ENCODE measurements around the gene FAM161B.
"Not testable (repeated sequence)": the region's sequence is repeated elsewhere in the genome, so short reads cannot be mapped to it uniquely, and the experiment has no call there.

The FAM161B gene

DNA sequence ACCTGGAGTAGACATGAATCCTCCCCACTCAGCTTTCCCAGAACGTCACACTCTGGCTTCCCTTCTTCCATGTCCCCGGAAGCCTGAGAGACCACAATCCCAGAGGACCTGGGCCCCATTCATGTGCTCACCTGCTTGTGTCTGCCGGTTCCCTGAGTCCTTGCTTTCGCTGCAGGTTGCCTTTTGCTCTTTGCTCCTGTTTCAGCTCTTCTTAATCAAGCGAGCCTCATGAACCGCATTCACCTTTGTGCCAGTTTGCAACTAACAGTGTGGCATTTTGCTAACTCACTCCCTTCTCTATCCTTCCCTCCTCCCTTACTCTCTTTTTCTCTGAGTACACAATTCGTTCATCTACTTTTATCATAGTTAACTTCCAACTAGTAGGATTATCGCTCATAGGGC, 46.1 kb upstream of the FAM161B start:
- H3K36me3 ChIP-seq (replicated peaks) = peaks cover 2% of the 10 kb centered on the region
- no peak overlapping the region for H3K4me3 ChIP-seq (ENCODE audit: low read depth, low read length)
- TF ChIP-seq, protein P1, sequence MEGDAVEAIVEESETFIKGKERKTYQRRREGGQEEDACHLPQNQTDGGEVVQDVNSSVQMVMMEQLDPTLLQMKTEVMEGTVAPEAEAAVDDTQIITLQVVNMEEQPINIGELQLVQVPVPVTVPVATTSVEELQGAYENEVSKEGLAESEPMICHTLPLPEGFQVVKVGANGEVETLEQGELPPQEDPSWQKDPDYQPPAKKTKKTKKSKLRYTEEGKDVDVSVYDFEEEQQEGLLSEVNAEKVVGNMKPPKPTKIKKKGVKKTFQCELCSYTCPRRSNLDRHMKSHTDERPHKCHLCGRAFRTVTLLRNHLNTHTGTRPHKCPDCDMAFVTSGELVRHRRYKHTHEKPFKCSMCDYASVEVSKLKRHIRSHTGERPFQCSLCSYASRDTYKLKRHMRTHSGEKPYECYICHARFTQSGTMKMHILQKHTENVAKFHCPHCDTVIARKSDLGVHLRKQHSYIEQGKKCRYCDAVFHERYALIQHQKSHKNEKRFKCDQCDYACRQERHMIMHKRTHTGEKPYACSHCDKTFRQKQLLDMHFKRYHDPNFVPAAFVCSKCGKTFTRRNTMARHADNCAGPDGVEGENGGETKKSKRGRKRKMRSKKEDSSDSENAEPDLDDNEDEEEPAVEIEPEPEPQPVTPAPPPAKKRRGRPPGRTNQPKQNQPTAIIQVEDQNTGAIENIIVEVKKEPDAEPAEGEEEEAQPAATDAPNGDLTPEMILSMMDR (IDR thresholded peaks at IDR 0.05; ENCODE audit: low read depth, low read length, missing control alignments) = no peak
- in situ Hi-C loops (cut with HindIII; ENCODE audit: low pct_ligation_motif_present, low sequenced_read_pairs) = no loop called here
- no peak overlapping the region for H3K27ac ChIP-seq
- no peaks in the 10 kb centered on the region for H3K27me3 ChIP-seq (replicated peaks)
- DNase-seq = no peak

DNA sequence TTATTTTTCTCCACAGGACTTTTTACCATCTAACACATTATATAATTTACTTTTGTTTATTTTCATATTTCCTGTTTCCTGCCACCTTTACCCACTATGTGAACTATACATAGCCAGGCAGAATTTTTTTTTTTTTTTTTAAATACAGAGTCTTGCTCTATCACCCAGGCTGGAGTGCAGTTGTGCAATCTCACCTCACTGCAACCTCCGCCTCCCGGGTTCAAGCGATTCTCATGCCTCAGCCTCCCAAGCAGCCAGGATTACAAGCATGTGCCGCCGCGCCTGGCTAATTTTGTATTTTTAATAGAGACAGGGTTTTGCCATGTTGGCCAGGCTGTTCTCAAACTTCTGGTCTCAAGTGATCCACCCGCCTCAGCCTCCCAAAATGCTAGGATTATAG, 45.0 kb upstream of the FAM161B start:
- in situ Hi-C loops (cut with HindIII; ENCODE audit: low pct_ligation_motif_present, low sequenced_read_pairs); H3K4me3 ChIP-seq (ENCODE audit: low read depth, low read length); H3K27me3 ChIP-seq (replicated peaks); H3K27ac ChIP-seq; H3K36me3 ChIP-seq (replicated peaks); DNase-seq: not testable (repeated sequence)

DNA sequence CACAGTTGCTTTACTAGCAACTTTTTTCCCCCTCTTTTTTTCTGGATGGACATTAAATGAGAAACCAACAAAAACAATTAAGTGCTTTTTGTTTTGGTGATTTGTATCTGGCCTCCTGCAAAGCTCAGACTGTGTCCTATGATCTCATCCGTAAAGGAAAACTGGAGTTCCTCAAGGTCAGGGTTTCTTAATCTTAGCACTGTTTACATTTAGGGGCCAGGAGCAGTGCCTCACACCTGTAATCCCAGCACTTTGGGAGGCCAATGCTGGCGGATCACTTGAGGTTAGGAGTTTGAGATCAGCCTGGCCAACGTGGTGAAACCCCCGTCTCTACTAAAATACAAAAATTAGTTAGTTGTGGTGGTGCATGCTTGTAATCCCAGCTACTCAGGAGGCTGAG, 41.2 kb upstream of the FAM161B start:
- no peak overlapping the region for H3K4me3 ChIP-seq (ENCODE audit: low read depth, low read length)
- H3K27me3 ChIP-seq (replicated peaks) = no peaks in the 10 kb centered on the region
- TF ChIP-seq, protein P1 (IDR thresholded peaks at IDR 0.05; ENCODE audit: low read depth, low read length, missing control alignments) = no peak
- peaks cover 7% of the 10 kb centered on the region for H3K36me3 ChIP-seq (replicated peaks)
- H3K27ac ChIP-seq = no peak overlapping the region
- in situ Hi-C loops (cut with HindIII; ENCODE audit: low pct_ligation_motif_present, low sequenced_read_pairs) = no loop called here
- no peak for DNase-seq

DNA sequence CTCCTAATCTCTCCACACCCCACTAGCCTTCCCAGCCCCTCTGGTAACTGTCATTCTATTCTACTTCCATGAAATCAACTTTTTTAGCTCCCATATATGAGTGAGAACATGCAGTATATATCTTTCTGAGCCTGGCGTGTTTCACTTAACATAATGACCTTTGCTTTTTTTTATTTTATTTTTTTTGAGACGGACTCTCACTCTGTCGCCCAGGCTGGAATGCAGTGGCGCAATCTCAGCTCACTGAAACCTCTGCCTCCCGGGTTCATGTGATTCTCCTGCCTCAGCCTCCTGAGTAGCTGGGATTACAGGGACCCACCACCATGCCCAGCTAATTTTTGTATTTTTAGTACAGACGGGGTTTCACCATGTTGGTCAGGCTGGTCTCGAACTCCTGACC, 38.8 kb upstream of the FAM161B start:
- peaks cover 12% of the 10 kb centered on the region for H3K36me3 ChIP-seq (replicated peaks)
- H3K27ac ChIP-seq; H3K4me3 ChIP-seq (ENCODE audit: low read depth, low read length); in situ Hi-C loops (cut with HindIII; ENCODE audit: low pct_ligation_motif_present, low sequenced_read_pairs); H3K27me3 ChIP-seq (replicated peaks): not testable (repeated sequence)
- DNase-seq = peak; percentile 3

DNA sequence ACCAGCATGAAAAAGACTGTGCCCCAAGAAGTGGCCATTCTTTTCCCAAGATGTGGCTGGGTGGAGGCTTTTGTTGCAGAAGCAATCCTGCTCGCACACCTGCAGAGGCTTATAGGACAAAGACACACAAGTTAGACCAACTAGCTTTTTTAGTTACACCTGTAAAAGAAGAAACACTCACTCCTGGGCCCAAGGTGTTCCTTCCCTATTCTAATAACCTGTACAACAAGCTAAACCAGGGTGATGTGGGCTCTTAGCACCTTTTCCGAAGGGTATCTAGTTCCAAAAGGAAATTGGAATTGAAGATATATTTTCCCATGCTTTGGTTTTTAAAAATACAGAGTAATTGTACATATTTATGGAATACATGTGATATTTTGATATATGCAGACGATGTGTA, 38.2 kb upstream of the FAM161B start:
- no peak overlapping the region for H3K27ac ChIP-seq
- in situ Hi-C loops (cut with HindIII; ENCODE audit: low pct_ligation_motif_present, low sequenced_read_pairs) = no loop called here
- no peak for DNase-seq
- TF ChIP-seq, protein P1 (IDR thresholded peaks at IDR 0.05; ENCODE audit: low read depth, low read length, missing control alignments) = no peak
- H3K4me3 ChIP-seq (ENCODE audit: low read depth, low read length) = no peak overlapping the region
- H3K27me3 ChIP-seq (replicated peaks) = no peaks in the 10 kb centered on the region
- H3K36me3 ChIP-seq (replicated peaks) = peaks cover 12% of the 10 kb centered on the region

DNA sequence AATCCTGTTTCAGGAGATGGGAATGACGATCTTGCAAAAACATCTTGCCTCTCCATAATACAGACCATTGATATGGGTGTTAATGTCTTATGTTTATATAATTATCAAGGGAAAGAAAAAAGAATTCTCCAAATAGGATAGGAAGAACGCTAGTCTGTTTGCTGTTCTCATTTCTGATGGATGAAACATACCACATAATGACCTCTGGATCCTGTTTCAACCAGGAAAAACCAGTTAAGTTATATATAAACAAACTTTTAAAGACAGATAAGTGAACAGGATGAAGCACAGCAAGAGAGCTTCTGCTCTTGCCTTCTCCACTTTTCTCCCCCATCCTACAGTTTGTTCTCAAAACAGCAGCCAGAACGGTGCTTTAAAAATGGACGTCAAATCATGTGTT, 28.0 kb upstream of the FAM161B start:
- peak; percentile 25 for DNase-seq
- TF ChIP-seq, protein P1 (IDR thresholded peaks at IDR 0.05; ENCODE audit: low read depth, low read length, missing control alignments) = no peak
- Histone ChIP-seq H3K27ac (no peak overlapping the region), H3K27me3 (replicated peaks) (no peaks in the 10 kb centered on the region), H3K36me3 (replicated peaks) (peaks cover 2% of the 10 kb centered on the region), H3K4me3 (ENCODE audit: low read depth, low read length) (no peak overlapping the region)
- in situ Hi-C loops (cut with HindIII; ENCODE audit: low pct_ligation_motif_present, low sequenced_read_pairs) = no loop called here

DNA sequence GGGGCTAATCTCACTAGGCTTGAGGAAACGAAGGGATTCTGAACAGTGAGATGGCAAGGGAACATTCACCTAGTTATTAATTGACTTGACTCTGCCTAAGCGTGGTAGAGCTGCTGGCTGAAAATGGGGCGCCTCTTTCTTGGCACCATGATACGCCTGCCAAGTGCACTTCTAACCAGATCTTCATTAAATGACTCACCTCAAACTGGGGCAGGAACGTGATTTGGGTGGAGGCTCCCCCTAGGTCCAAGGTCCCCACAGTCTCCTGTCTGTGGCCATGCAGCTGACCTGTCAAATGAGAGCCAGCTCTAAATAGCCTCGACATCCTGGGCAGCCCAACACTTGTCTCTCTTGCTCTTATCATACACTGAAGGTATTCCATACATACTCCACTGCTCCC, 26.2 kb upstream of the FAM161B start:
- in situ Hi-C loops (cut with HindIII; ENCODE audit: low pct_ligation_motif_present, low sequenced_read_pairs) = no loop called here
- TF ChIP-seq, protein P1 (IDR thresholded peaks at IDR 0.05; ENCODE audit: low read depth, low read length, missing control alignments) = no peak
- H3K36me3 ChIP-seq (replicated peaks) = peaks cover 2% of the 10 kb centered on the region
- H3K27me3 ChIP-seq (replicated peaks) = no peaks in the 10 kb centered on the region
- H3K27ac ChIP-seq = no peak overlapping the region
- DNase-seq = no peak
- no peak overlapping the region for H3K4me3 ChIP-seq (ENCODE audit: low read depth, low read length)
